Stimulated activated CD4-positive, alpha-beta T cell treated with anti-CD3 and anti-CD28 coated beads, Interleukin-4, amount 100 ng/mL, for 48 hours (primary cell): Measurements from ENCODE around the gene ENDOU.
A peak's percentile ranks its signal among the peaks of the same experiment; 100 is the strongest.

ENCODE experiments used
- DNase-seq, 2 donors: peaks; one replicate each; pipeline ENCODE4 v3.0.0-alpha.2; 2020; ENCODE audit warnings: low read depth in 2 of 2

ENDOU gene

DNA sequence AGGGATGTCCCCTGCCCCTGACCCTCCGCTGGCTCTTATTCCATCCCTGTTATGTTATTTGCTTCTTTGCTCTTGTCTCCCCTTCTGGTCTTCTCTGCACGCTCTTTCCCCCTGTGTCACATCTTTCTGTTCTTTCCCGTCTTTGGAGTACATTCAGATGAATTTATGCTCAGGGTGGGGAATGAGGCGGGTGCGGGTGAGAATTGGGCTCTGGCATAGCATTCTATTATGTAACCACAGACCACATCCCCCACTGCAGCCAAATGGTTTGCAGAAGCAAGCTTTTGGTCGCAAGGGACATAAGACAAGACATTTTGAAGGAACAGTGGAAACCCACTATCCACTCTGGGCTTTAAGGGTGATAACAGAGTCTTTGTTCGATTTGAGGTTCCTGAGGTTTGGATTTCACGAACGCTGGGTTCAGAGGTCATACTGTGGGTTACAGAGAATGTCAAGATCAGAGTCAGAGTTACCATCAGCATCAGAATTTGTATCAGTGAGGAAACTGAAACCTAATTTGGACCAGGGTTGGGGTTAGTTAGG, 3.8 kb downstream of the ENDOU start:
- DNase-seq = no peak

DNA sequence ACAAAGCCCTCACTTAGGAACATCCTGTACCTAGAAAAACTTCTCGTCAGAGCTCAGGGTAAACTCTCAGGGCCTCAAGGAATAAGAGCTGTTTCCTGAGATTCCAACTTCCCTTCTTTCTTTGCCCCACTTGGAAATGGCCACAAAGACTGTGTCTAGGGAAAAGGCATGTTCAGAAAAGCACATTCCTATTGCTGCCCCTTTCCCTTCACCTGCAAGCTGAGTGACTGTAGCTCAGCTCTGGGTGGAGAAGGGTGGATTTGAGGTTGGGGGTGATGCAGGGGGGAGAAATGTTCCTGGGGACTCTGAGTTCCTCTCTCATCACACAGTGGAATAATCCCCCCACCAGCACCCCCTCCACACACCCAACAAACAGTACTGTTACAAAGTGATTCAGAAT, 6.8 kb downstream of the ENDOU start:
- no peak for DNase-seq

DNA sequence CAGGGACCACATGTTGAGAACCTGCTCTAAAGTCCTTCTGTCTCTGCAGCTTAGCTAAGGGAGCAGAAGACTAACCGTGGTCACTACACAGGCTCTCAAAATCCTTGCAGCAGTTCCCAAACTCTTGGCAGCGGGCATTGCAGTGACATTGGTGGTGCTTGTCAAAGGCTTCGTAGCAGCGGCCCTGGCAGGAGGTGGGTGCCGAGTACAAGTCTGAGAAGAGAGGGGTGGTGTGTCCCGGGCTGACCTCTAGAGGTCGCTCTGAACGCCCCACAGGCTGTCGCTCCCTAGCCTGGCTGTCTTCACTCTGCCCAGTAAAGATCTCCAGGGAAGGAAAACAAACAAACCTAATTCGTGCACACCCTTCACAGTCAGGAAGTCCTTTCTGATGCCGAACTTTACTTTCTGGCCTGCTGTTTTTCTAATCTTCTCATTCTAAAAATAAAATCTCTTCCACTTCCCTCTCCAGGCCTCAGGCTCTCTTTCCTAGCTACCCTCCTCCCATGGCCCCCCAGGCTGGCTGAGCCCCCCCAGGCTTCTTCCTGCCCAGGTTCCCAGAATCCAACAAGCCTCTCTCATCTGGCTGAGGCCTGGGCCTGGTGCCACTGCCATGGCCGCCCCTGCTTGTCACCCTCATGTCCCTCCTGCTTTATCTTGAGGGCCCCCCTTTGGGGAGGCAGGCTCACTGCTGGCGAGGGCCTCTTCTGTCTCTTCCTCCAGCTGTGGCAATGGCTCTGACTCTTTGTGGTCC, 7.7 kb downstream of the ENDOU start:
- peak; percentile 37 to 40 for DNase-seq

DNA sequence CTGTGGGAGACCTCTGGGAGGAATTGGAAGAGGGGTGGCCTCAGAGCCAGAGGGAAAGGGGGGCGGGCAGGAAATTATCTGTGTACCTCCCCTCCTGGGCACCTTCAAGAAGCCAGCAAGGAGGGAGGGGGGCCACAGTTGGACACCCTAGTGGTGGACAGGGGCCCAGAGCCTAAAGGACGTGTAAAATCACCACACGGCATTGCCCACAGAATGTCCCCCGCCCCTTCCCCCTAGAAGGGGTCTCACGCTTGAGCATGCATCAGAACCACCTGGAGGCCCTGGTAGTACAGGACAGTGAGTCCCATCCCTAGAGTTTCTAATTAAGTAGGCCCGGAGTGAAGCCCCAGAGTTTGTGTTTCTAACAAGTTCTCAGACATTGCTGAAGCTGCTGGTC, 8.2 kb downstream of the ENDOU start:
- no peak for DNase-seq

DNA sequence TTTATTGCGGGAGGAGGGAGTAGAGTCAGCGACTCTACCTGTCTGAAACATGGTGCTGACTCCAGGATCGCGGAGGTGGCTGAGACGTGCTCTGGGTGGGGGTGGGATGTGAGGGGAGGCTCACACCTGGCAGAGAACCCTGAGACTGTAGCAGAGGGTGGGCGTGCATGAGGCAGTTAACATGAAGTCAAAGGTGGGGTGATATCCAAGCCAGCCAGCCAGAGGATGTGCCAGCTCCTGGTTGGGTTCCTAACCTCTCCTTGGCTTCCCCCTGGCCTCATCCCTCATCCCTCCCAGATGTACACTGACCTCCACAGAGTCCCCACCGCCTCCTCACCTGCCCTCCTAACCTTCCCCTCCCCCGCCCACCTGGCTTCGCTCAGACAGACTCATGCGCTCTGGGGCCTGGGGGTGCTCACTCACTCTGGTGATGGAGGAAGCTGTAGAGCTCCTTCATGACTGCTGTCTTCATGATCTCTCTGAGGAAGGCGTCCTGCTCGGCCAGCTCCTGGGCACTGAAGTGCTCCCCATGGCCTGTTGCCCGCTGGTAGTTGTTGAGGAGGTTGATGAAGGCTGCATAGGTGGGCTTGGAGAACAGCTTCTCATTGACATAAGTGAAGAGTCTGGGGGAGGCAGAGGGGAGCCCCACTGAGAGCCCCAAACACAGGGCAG, 9.3 kb downstream of the ENDOU start:
- DNase-seq = no peak

DNA sequence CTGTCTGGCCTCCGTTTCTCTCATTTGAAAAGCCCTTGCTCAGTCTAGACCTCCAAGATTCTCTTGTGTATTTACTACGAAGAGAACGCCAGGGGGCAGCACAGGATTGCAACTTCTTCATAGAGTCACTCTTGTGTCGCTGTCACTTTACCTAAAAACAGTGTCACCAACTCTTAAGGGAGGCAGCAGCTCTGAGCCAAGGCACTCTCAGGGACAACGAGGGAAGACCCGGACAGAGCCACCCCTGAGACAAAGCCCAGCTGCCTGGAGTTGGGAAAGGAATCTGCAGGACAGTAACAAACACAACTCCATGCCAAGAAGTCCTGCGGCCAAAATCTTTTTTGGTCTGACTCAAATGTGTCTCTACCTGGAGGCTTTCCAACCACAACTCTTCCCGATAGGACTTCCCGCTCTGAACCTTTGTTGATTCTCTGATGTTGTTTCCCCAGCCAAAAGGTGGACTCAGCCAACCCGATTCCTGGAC, 9.9 kb downstream of the ENDOU start:
- DNase-seq = peak; percentile 69 to 73

DNA sequence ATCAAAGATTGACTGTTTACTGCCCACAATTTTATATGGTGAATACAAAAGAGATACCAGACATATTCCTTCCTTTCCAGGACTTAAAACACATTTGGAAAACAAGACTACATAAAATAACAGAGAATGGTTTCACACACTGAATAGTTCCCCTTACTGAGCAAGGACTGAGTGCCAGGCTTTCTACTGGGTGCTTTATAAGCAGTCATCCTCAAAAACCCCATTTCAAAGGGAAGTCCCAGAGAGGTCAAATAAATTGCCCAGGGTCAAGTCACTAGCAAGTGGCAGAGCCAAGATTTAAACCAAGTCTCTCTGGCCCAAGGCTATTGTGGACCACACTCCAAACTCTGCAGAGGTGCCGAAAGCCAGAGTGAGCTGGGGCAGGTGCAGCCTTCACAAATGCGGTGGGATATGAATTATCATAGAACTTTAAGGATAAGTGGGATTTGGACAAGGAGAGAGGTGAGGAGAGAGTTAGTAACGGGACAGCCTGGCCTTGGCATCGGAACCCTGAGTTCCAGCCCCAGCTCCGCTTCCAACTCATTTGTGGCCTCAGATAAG, 10.4 kb downstream of the ENDOU start:
- DNase-seq = no peak

DNA sequence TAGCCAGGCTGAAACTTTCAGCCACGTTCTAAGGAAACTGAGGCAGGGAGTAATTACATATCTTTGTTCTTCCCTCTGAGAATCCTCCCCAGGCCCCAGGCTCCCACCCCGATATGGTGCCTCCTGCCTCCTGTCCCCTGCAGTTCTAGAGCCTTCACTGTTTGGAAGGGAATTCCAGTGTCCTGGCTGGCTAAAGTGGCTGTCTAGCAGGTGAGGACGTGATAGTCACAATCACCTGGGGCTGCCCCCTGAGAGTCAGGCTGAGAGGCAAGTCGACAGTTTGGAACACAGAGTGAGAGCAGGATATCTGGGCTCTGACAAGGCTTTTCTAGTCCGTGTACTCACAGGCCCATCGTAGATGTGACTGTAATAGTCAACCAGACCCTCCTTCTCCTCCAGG, 13.1 kb downstream of the ENDOU start:
- DNase-seq = no peak

DNA sequence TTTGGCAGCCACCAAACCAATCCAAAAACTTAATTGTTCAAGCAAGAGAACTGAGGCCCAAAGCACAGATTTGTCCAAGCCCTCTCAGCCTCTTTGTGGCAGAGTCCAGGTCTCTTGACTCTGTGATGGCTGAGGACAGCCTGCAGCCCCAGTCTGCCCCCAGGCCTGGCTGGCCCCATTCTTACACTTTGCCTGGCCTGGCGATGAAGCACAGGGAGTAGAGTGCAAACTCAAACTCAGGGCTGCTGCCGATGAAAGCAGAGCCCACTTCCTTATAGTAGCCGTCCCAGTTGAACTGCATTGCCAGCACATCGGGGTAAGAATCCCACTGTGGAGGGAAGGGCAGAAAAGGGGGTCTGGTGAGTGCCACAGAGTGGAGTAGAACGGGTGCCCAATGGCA, 13.8 kb downstream of the ENDOU start:
- no peak for DNase-seq

DNA sequence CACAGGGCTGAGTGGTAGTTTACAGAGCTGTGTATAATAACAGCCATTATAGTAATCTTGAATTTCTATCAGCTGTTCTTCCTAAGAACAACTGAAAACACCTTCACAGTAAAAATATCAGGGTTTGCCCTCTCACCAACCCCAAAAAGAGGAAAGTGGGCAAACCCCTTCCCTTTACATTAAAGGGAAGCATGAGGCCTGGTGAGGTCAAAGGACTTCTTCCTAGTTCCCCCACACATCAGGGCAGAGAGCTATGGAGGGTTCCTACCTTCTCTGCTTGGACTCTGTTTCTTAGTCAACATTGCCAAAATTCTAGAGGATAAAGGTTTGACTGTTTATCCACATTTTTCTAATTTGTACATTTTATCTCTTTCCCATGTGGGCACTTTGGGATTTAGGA, 15.0 kb downstream of the ENDOU start:
- DNase-seq = no peak

DNA sequence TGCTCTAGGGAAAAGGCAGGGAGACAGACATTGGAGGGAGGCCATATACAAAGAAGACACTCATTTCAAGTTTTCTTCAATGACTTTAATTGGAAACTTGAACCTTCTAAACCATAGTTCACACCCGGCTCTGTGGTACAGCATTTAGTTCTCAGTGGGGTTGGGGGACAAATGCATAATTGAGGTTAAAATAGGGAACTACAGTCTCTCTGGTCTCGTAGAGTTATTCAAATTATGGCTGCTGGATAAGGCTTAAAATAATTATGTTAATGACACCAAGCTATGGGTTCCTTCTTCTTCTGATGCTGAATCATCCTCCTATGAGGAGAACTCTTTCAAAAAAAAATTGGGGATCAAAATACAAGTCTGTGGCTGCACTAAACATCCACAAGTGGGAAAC, 15.6 kb downstream of the ENDOU start:
- no peak for DNase-seq

DNA sequence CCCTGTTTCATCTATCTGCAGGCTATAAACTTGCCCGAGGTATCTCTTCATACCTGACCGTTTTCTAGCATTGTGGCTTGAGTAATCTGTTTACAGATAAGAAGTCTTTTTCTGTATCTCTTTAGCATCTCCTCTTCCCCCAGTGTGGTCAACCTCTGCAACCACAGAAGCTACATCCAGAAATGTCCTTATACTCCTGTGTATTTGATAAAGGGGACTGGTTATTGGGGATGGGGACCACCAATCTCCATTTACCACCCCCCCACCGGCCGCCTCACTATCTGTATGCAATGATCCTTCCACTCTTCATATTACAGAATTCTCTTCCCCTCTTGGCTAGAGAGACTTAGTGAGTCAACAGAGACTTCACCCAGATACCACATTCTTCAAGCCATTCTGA, 16.1 kb downstream of the ENDOU start:
- DNase-seq = no peak

DNA sequence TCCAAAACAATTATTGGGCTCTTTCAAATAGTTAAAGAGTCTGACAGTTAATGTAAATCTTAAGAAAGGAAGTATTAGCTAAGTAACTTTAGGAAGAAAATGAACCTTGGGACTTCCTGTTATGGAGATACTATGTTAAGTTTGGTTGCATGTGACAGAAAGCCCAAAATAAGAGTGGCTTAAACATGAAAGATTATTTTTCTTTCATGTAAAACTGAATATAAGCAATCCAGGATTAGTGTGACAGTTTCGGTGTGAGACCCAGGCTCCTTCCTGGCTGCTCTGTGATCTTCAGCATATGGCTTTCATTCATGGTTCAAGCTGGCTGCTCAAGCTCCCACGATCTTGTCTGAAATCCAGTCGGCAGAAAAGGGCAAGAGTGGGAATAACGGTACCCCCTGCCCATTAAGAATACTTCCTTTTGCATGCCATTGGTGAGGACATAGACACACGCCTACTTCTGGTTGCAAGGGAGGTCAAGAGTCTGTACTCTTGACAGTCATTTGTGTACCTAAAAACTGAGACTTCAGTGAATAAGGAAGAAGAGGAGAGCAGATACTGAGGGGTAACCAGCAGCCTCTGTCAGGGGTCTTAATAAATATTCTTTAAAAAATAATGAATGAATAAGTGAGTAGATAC, 17.3 kb downstream of the ENDOU start:
- no peak for DNase-seq

DNA sequence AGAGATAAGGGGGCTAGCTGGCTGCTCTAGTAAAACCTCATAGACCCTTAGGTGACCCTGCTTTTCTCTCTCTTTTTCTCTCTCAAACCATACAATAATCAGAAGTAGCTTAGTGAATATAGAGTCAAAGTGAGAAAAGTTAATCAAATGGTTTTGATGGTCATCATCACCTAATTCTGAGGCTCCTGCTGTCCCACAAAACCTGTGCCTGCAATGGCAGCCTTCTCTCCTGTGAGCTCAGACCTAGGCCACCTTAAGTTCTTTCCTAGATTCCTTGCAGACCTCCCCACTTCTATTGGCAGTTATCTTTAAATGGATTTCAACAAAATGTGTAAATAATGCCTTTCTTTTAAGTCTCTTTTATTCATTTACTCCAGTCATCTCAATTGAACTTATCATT, 17.9 kb downstream of the ENDOU start:
- no peak for DNase-seq

DNA sequence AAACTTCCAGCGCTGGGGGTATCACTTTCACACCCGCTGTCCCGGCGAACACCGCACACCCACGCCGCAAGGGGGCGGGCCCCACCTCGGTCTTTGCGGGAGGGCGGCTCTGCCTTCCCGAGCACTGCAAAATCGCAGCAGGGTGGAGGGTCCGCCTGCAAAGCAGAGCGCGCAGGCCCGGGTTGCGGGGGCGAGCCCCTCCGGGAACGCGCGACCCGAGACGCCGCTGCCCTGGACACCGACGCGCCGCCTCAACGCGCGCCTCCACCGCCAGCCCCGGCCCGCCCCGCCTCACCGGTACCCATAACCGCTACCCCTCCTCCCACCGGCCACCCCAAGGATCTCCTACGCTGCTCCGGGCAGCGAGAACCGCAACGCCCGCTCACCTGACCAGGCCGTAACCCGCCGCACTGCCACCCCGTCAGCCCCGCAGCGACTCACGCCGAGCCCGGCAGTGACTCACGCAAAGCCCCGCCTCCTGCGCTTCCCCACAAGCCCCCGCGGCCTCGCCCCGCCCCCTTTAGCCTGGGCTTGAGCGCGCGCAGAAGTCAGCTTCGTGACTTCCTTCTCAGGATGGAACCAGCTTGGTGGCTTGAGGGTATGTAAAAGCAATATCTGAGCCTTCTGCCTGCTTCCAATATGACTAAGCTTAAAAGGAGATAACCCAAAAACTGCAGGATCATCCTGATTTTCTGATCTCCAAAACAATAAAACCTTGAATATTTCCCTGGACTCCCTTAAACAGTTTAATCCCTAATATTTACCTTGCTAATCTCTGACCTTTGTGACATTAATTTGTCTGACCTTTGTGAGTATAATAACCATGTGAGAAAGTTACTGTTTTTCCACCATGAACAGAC, 19.5 kb downstream of the ENDOU start, which contains the start of gene RPAP3:
RPAP3 (minus strand) TSS at position 465 of the 860 bp plus-strand sequence. CDS start 3,190 bp downstream, outside the sequence.
- DNase-seq = peak; percentile 99 to 100

DNA sequence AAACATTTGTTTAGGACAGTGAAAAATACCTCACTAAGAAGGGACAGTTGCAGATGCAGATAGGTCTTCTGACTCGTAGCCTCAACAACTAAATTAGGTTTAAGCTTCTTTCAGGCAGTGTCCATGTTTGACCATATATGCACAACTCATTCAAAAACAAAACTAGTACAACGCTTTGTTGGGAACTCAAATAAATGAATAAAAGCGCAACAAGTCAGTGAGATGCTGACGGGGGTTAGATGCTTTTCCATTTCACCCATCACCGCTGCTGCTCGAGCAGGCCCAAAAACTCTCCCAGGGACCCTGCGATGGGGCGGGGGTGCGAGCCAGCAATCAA, 20.1 kb downstream of the ENDOU start:
- no peak for DNase-seq

DNA sequence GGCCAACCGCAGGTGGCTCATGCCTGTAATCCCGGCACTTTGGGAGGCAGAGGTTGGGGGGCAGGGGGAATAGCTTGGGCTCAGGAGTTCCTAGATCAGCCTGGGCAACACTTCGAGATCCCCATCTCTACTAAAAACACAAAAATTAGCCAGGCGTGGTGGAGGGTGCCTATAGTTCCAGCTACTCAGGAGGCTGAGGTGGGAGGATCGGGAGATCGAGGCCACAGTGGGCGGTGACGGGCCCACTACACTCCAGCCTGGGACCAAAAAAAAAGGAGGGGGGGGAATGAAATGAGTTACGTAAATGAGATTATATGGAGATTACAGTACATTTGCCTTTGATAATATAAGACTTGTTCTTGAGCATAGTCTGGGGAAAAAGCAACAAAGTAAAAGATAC, 20.6 kb downstream of the ENDOU start:
- DNase-seq = no peak

DNA sequence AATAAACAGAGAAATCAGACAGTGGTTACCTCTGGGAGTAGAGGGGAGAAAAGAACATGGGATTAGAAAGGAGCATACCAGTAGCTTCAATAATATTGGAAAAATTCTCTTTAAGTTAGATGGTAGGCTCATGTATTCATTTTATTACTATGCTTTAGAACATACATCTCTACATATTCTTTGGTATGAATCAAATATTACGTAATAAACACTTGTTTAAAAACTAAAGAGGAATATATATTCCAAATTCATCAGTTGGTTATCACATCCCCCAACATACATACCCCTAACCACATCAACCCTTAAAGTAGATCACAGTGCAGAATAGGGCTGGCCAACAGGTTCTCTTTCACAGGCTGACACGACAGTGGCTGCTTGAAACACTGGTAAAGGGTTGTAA, 25.0 kb downstream of the ENDOU start:
- no peak for DNase-seq

DNA sequence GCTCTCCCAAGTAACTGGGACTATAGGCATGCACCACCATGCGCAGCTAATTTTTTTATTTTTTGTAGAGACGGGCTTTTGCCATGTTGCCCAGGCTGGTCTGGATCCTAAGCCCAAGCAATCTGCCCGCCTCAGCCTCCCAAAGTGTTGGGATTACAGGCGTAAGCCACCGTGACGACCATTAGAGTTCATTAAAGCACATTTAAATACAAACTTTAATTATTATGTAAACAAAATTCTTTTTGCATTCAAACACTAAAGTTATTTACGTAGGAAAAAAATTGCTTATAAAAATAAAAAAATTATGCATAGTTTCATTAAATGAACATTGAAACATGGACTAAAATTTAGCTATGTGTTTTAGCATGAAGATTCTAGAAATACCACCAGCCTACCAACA, 26.7 kb downstream of the ENDOU start:
- no peak for DNase-seq

DNA sequence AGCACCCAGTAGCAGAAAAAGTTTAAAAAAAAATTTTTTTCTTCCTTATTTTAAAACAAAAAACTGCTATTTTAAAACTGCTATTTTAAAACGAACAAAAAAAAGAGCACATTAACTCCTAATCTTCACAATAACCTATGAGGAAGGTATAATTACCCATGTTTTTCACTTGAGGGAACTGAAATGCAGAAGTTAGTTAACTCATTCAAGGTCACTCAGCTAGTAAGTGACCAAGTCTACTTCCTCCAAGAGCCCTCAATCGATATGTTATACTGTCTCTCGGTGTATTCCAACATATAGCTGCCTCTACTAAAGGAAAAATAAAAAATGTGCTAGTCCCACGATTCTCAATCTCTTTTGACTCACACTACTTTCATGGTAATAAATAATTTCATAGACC, 27.2 kb downstream of the ENDOU start:
- DNase-seq = no peak

DNA sequence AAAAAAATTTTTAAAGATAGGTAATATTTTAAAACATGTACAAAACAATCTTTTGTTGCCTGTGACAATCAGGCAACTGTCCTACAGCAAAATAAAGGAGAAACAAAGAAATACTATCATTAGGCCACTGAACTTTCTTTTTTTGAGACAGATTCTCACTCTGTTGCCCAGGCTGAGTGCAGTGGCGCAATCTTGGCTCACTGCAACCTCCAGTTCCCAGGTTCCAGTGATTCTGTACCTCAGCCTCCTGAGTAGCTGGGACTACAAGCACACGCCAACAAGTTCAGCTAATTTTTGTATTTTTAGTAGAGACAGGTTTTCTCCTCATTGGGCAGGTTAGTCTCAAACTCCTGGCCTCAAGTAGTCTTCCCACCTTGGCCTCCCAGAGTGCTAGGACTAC, 36.1 kb downstream of the ENDOU start:
- DNase-seq = no peak
